Activated CD4-positive, alpha-beta memory T cell treated with anti-CD3 and anti-CD28 coated beads for 36 hours (primary cell): ENCODE data around the gene KCNK5. TPM values are rescaled to one million over a fixed set of nuclear protein-coding genes. Genes with fewer than 3 reads are reported as not detected.

Source experiments
- CTCF ChIA-PET: fragments of 350-600 bp; sonication (Branson Sonifier 250); formaldehyde crosslinking; loops from one replicate; lab custom pipeline; 2021; ENCODE audit warnings: antibody characterized with exemption, inconsistent platforms; lab: Charles Lee
- POLR2A ChIA-PET: fragments of 350-600 bp; sonication (Branson Sonifier 250); formaldehyde crosslinking; loops from one replicate; lab custom pipeline; 2021; ENCODE audit warnings: antibody characterized with exemption; lab: Charles Lee
- DNase-seq: peaks from one replicate; pipeline ENCODE4 v3.0.0-alpha.2; 2020
- H3K27ac Mint-ChIP-seq: one replicate; pipeline ENCODE4 v1.8.0; 2021; ENCODE audit warnings: mixed read lengths
- H3K27me3 Mint-ChIP-seq: one replicate; pipeline ENCODE4 v1.8.0; 2021; ENCODE audit warnings: mixed read lengths
- H3K36me3 Mint-ChIP-seq: one replicate; pipeline ENCODE4 v1.8.0; 2021; ENCODE audit warnings: mixed read lengths
- H3K4me1 Mint-ChIP-seq: one replicate; pipeline ENCODE4 v1.8.0; 2021; ENCODE audit warnings: low read depth, mixed read lengths
- H3K4me3 Mint-ChIP-seq: one replicate; pipeline ENCODE4 v1.8.0; 2021; ENCODE audit warnings: mild to moderate bottlenecking, mixed read lengths
- H3K9me3 Mint-ChIP-seq: one replicate; pipeline ENCODE4 v1.8.0; 2021; ENCODE audit warnings: mixed read lengths
- intact Hi-C: fragments of 100-400 bp; cut with micrococcal nuclease; formaldehyde crosslinking; loops from one replicate; pipeline ENCODE4 v1.15.1; 2023
- total RNA-seq, 2 experiments: library from RNA; stranded (reverse); gene quantifications; one replicate each; pipeline ENCODE4 v1.2.3, GENCODE V29; 2021

Gene KCNK5
- total RNA-seq, 2 experiments from 2014 or later, result 16.2 to 16.5 TPM

DNA sequence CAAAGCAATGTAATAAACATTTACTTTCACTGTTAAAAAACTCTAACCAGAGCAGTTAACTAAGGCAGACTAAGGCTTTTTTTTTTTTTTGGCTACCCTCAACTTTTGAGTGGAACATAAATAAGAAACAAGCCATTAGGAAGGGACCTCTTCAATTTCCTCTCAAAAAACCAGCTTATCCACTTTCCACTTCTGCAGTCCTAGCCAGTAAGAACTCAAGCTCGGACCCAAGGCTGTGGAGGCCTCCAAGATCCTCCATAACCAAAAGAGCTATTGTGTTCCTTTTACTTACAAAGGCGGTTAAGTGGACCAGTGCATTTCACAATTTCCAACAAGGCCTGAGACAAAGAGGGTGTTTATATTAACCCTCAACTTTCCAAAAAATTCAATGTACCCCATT is 5.3 kb downstream of the KCNK5 start:
- peaks cover 80% of the 10 kb centered on the region for H3K4me1 Mint-ChIP-seq
- peak overlapping the region; percentile 88 for H3K27ac Mint-ChIP-seq
- ChIA-PET CTCF (no interaction called here), POLR2A (interaction anchor here (0.6 to 0.7 kb wide), 2 partner anchors 79 to 1520 kb away, joined by 3 read pairs; no protein-coding TSS in a partner anchor)
- intact Hi-C loops, result no loop called here
- H3K36me3 Mint-ChIP-seq, result peaks cover 56% of the 10 kb centered on the region
- H3K9me3 Mint-ChIP-seq, result no peaks in the 10 kb centered on the region
- no peak for DNase-seq
- H3K27me3 Mint-ChIP-seq, result no peaks in the 10 kb centered on the region
- H3K4me3 Mint-ChIP-seq, result peak overlapping the region; percentile 33

- H3K36me3 Mint-ChIP-seq, result peaks cover 60% of the 10 kb centered on the region
Observed at GRCh38 chr6:39223555-39223954, 5.7 kb downstream of the KCNK5 start.

DNA sequence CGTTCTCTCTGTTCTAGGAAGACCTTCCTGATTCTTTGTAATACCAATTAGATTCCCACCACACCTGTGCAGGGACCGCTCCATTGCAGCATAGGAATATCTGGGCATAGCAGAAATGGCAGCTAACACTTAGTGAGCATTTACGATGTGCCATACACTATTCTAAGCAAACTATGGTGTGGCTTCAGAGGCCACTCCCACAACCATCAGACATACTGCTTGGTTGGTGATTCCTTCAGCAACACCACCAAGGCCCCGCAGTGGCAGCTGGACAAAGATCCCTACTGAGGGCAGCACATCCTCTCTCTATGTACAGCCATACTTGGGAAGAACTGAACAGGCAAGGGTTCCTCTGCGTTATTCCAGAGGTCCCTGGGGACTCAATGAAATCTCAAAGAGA is 6.2 kb downstream of the KCNK5 start:
- Mint-ChIP-seq H3K36me3 (peaks cover 60% of the 10 kb centered on the region), H3K4me1 (peaks cover 82% of the 10 kb centered on the region), H3K4me3 (no peak overlapping the region), H3K9me3 (no peaks in the 10 kb centered on the region), H3K27ac (peak overlapping the region; percentile 88), H3K27me3 (no peaks in the 10 kb centered on the region)
- POLR2A ChIA-PET, result no interaction called here
- CTCF ChIA-PET, result no interaction called here
- no peak for DNase-seq
- intact Hi-C loops, result no loop called here

More at GRCh38 chr6:39223555-39223954, 5.7 kb downstream of the KCNK5 start:
- Mint-ChIP-seq H3K4me3 (peak overlapping the region; percentile 33), H3K4me1 (peaks cover 82% of the 10 kb centered on the region), H3K9me3 (no peaks in the 10 kb centered on the region), H3K27me3 (no peaks in the 10 kb centered on the region), H3K27ac (peak overlapping the region; percentile 88)
- intact Hi-C loops, result no loop called here
- peak; percentile 15 for DNase-seq
- POLR2A ChIA-PET, result no interaction called here
- CTCF ChIA-PET, result no interaction called here

DNA sequence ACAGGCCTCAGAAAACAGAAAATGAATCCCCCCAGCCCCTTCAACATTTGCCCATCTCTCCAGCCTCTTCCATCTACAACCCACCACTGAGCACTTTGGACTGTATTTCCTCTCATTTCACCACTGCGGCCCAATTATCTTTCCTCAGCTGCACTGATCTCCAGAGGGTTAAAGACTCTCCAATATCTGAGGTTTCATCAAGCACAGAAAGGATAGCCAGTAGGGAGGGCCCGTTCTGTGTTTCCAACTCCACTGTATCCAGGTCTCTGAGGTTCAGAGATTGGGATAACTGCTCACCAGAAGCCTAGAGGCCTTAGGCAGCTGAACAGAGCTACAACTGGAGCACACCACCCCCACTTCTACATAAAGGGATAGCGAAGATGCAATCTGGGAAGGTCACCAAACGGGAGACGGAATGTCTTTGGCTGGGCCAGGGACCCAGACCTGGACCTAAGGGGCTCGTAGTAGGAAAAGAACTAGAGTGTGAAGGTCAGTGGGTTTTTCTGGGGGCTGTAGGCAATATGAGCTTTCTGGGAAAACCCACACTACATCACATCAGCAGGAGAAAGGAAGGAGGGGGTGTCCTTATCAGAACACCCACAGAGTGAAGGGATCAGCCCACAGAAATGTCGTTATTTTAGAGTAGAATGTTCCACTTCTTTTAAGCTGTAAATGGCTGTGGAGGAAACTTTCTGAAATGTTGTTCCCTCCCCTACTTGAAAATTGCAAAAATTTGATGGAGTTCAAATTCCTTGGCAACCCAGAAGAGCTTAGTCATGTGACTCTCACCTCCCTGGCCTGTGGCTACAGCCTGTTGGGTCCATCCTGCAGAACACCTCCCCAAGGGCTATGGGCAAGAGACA is 7.3 kb downstream of the KCNK5 start:
- no peak for DNase-seq
- Mint-ChIP-seq H3K27ac (peak overlapping the region; percentile 20), H3K36me3 (peaks cover 52% of the 10 kb centered on the region), H3K9me3 (no peaks in the 10 kb centered on the region), H3K4me3 (no peak overlapping the region), H3K4me1 (peaks cover 74% of the 10 kb centered on the region), H3K27me3 (no peaks in the 10 kb centered on the region)
- POLR2A ChIA-PET, result no interaction called here
- intact Hi-C loops, result no loop called here
- CTCF ChIA-PET, result interaction anchor here (1.7 kb wide), 1 partner anchor 81 kb away, joined by 7 read pairs; no protein-coding TSS in a partner anchor

- no peak overlapping the region for H3K4me3 Mint-ChIP-seq
- peaks cover 49% of the 10 kb centered on the region for H3K36me3 Mint-ChIP-seq
- peaks cover 70% of the 10 kb centered on the region for H3K4me1 Mint-ChIP-seq
- DNase-seq, result no peak
- H3K27me3 Mint-ChIP-seq, result no peaks in the 10 kb centered on the region
- H3K9me3 Mint-ChIP-seq, result no peaks in the 10 kb centered on the region
- intact Hi-C loops, result no loop called here
- H3K27ac Mint-ChIP-seq, result peak overlapping the region; percentile 38
- CTCF ChIA-PET, result interaction anchor here (1.7 kb wide), 1 partner anchor 82 kb away, joined by 7 read pairs; no protein-coding TSS in a partner anchor
- POLR2A ChIA-PET, result no interaction called here
Observed at GRCh38 chr6:39221115-39221514, 8.2 kb downstream of the KCNK5 start.

GRCh38 chr6:39218868-39219567 is 10.3 kb downstream of the KCNK5 start:
- H3K4me1 Mint-ChIP-seq, result peaks cover 50% of the 10 kb centered on the region
- H3K36me3 Mint-ChIP-seq, result peaks cover 44% of the 10 kb centered on the region
- ChIA-PET POLR2A (interaction anchor here (1.2 kb wide), 1 partner anchor 9 kb away, joined by 3 read pairs; no protein-coding TSS in a partner anchor), CTCF (interaction anchor here (2.4 kb wide), 1 partner anchor 84 kb away, joined by 9 read pairs; no protein-coding TSS in a partner anchor)
- intact Hi-C loops, result no loop called here
- H3K9me3 Mint-ChIP-seq, result no peaks in the 10 kb centered on the region
- H3K27ac Mint-ChIP-seq, result peak overlapping the region; percentile 29
- H3K27me3 Mint-ChIP-seq, result no peaks in the 10 kb centered on the region
- DNase-seq, result no peak
- H3K4me3 Mint-ChIP-seq, result no peak overlapping the region

- POLR2A ChIA-PET, result no interaction called here
- peaks cover 33% of the 10 kb centered on the region for H3K4me1 Mint-ChIP-seq
- no peak overlapping the region for H3K27ac Mint-ChIP-seq
- intact Hi-C loops, result no loop called here
- no peaks in the 10 kb centered on the region for H3K9me3 Mint-ChIP-seq
- no peak for DNase-seq
- H3K4me3 Mint-ChIP-seq, result no peak overlapping the region
- H3K36me3 Mint-ChIP-seq, result peaks cover 34% of the 10 kb centered on the region
- H3K27me3 Mint-ChIP-seq, result no peaks in the 10 kb centered on the region
- CTCF ChIA-PET, result interaction anchor here (0.7 to 2.4 kb wide), 2 partner anchors 57 to 86 kb away, joined by 3 to 9 read pairs; no protein-coding TSS in a partner anchor
Observed at GRCh38 chr6:39217177-39217864, 12.0 kb downstream of the KCNK5 start.

DNA sequence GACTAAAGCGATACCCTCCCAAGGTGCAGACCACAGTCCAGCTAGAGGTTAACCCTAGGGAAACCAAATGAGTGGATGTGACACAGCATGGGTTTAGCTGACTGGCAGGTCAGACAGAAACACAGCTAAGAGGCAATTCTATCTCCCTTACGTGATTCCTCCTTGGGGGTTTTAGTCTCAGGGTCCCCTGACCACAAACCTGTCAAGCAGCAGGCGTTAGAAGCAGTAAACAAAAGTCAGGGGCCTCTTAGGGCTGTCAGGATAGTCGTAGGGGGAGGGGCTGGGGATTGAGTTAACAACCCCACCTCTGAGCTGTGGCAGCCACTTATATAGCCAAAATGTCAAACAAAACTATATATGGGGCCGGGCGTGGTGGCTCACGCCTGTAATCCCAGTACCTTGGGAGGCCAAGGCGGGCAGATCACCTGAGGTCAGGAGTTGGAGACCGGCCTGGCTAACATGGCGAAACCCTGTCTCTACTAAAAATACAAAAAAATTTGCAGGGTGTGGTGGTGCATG is 13.6 kb downstream of the KCNK5 start:
- Mint-ChIP-seq H3K4me1 (peaks cover 19% of the 10 kb centered on the region), H3K27me3 (no peaks in the 10 kb centered on the region), H3K4me3 (no peak overlapping the region), H3K36me3 (peaks cover 20% of the 10 kb centered on the region), H3K9me3 (no peaks in the 10 kb centered on the region), H3K27ac (no peak overlapping the region)
- DNase-seq, result no peak
- POLR2A ChIA-PET, result no interaction called here
- CTCF ChIA-PET, result interaction anchor here (0.7 to 1.4 kb wide), 2 partner anchors 49 to 699 kb away, joined by 3 read pairs; no protein-coding TSS in a partner anchor
- intact Hi-C loops, result no loop called here

GRCh38 chr6:39214846-39215639 is 14.2 kb downstream of the KCNK5 start:
- DNase-seq, result no peak
- Mint-ChIP-seq H3K9me3 (no peaks in the 10 kb centered on the region), H3K36me3 (peaks cover 23% of the 10 kb centered on the region), H3K27me3 (no peaks in the 10 kb centered on the region), H3K4me3 (no peak overlapping the region), H3K4me1 (peaks cover 21% of the 10 kb centered on the region), H3K27ac (no peak overlapping the region)
- intact Hi-C loops, result no loop called here
- CTCF ChIA-PET, result interaction anchor here (1.4 kb wide), 1 partner anchor 49 kb away, joined by 3 read pairs; no protein-coding TSS in a partner anchor
- POLR2A ChIA-PET, result no interaction called here

DNA sequence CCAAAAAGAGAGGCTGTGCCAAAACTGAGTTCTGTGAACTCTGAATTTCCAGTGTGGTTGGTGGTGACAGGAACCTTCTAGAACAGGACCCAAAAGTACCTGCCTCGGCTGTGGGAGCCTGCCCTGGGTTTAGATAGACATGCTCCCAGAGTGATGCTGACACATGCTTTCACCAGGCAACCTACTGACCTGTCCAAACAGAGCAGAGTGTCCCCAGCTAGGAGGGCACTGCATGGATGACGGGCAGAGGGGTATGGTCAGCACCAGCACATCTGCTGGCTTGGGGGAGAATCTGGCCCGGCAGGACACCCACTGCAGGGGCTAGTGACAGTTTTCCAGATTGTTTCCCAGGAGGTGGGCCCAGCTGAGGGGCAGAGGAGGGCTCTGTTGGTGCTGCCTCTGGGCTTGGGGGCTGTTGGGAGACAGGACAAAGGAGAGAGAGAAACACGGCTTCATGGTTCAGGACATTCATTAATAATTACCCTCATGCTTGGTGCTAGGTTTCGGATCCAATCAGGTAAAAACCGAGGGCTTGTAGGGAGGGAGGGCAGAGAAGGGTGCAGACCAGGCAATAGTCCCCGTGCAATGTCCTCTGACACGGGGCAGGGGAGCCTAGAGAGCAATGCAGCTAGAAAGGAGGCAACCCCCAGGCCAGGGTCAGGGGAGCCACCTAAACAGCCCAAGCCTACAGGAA is 15.0 kb downstream of the KCNK5 start:
- Mint-ChIP-seq H3K36me3 (peaks cover 22% of the 10 kb centered on the region), H3K27me3 (no peaks in the 10 kb centered on the region), H3K9me3 (no peaks in the 10 kb centered on the region), H3K4me3 (no peak overlapping the region), H3K27ac (no peak overlapping the region), H3K4me1 (peaks cover 22% of the 10 kb centered on the region)
- POLR2A ChIA-PET, result no interaction called here
- no peak for DNase-seq
- intact Hi-C loops, result no loop called here
- CTCF ChIA-PET, result no interaction called here
